Measurements from ENCODE around the gene FOXC2. TPM values are rescaled to one million over a fixed set of nuclear protein-coding genes. Genes with fewer than 3 reads are reported as not detected.

The FOXC2 gene
- total and polyA plus RNA-seq, 9 of the 15 experiments (the other 6 are each of a cell fraction or from before 2014, with no cell fraction given): 0.01 to 0.11 (median 0.10) TPM; not detected in 5

DNA sequence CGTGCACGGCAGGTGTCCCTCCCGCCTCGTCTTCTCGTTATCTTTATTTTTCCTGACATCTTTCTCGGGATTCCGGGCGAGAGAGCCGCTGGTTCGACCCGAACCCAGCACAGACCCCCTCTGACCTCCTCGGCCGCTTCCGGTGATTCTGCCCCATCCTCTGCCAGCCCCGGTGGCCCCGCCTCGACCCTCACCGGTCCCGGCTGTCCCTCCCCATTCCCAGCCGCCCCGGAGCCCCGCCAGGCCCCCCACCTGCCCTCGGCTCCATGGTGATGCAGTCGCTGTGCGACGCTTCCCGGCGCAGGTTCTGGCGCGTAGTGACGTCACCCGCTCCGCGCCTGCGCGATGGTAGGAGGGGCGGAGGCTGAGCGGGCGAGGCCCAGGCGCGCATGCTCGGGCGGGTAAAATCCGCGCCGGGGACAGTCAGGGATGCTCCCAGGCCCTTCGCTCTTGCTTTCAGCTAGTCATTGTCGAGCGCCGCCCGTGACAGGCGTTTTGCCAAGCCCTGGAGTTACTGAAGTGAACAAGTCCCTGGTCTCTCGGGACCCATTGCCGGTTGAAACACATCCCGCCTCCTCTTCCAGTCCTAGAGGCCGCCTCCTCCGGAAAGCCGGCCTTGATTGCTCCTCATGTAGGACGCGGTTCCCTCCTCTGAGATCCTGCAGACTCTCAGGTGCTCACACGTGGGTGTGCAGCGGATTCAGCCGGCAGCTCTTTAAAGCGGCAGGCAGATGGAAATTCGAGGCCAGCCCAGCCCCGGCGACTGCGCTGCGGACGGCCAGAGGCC lies 11.5 kb upstream of the FOXC2 start, which contains the start of gene MTHFSD (continued):
- TF ChIP-seq DMBX1 (CRISPR knock-in tag; IDR thresholded peaks at IDR 0.05; ENCODE audit: borderline replicate concordance): peak; percentile 31; the same call in 1 of the 2 replicates
- peak; percentile 100 for TF ChIP-seq CREM (IDR thresholded peaks at IDR 0.05; ENCODE audit: low read depth)
- TF ChIP-seq ZNF707 (CRISPR knock-in tag; conservative IDR thresholded peaks at IDR 0.05): no peak
- TF ChIP-seq PHB (CRISPR knock-in tag; IDR thresholded peaks at IDR 0.05): no peak
- no peak for TF ChIP-seq ZNF57 (CRISPR knock-in tag; IDR thresholded peaks at IDR 0.05)
- no peak for TF ChIP-seq PYGO2 (tag; IDR thresholded peaks at IDR 0.05)
- no peak for TF ChIP-seq PPARD (CRISPR knock-in tag; IDR thresholded peaks at IDR 0.05)
- no peak for TF ChIP-seq ZNF75A (CRISPR knock-in tag; IDR thresholded peaks at IDR 0.05)
- no peak for TF ChIP-seq PCBP2 (IDR thresholded peaks at IDR 0.05; ENCODE audit: low read depth, low read length, poor library complexity, severe bottlenecking)
- no peak for TF ChIP-seq SRSF9 (IDR thresholded peaks at IDR 0.05; ENCODE audit: borderline replicate concordance, low read depth, low read length)
- TF ChIP-seq, protein P1, sequence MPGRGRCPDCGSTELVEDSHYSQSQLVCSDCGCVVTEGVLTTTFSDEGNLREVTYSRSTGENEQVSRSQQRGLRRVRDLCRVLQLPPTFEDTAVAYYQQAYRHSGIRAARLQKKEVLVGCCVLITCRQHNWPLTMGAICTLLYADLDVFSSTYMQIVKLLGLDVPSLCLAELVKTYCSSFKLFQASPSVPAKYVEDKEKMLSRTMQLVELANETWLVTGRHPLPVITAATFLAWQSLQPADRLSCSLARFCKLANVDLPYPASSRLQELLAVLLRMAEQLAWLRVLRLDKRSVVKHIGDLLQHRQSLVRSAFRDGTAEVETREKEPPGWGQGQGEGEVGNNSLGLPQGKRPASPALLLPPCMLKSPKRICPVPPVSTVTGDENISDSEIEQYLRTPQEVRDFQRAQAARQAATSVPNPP (IDR thresholded peaks at IDR 0.05; ENCODE audit: borderline replicate concordance, insufficient read depth, insufficient read length): no peak
- TF ChIP-seq TCF7L2 (IDR thresholded peaks at IDR 0.05; ENCODE audit: low read depth, low read length): no peak
- TF ChIP-seq RFX7 (CRISPR knock-in tag; IDR thresholded peaks at IDR 0.05): no peak
- TF ChIP-seq SRSF1 (IDR thresholded peaks at IDR 0.05; ENCODE audit: low read depth, low read length): no peak
- TF ChIP-seq GATA2 (CRISPR knock-in tag; IDR thresholded peaks at IDR 0.05): no peak
- TF ChIP-seq JUND (IDR thresholded peaks at IDR 0.05; ENCODE audit: borderline replicate concordance, low read depth, low read length): peak; percentile 88
- TF ChIP-seq JUND (tag; IDR thresholded peaks at IDR 0.05; ENCODE audit: borderline replicate concordance, low read depth, low read length): peak; percentile 55; the same call in 1 of the 3 replicates
- TF ChIP-seq ZNF224 (CRISPR knock-in tag; IDR thresholded peaks at IDR 0.05): no peak
- TF ChIP-seq, protein P2, sequence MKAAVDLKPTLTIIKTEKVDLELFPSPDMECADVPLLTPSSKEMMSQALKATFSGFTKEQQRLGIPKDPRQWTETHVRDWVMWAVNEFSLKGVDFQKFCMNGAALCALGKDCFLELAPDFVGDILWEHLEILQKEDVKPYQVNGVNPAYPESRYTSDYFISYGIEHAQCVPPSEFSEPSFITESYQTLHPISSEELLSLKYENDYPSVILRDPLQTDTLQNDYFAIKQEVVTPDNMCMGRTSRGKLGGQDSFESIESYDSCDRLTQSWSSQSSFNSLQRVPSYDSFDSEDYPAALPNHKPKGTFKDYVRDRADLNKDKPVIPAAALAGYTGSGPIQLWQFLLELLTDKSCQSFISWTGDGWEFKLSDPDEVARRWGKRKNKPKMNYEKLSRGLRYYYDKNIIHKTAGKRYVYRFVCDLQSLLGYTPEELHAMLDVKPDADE (conservative IDR thresholded peaks at IDR 0.05; ENCODE audit: control insufficient read depth, low read depth, low read length): no peak
- no peak for TF ChIP-seq THRAP3 (IDR thresholded peaks at IDR 0.05; ENCODE audit: borderline replicate concordance)
- no peak for TF ChIP-seq ZNF444 (CRISPR knock-in tag; IDR thresholded peaks at IDR 0.05)
- TF ChIP-seq MCM2 (IDR thresholded peaks at IDR 0.05; ENCODE audit: low read depth): no peak
